Measurements from ENCODE around the gene SLC6A18. TPM values are rescaled to one million over a fixed set of nuclear protein-coding genes. Genes with fewer than 3 reads are reported as not detected.

Gene SLC6A18
- total and polyA plus RNA-seq, 10 of the 15 experiments (the other 5 are each of a cell fraction or from before 2014, with no cell fraction given), result not detected

GRCh38 chr5:1294835-1295649, 69.9 kb downstream of the SLC6A18 start, which contains the start of gene TERT:
TSS of gene TERT (minus strand) at chr5:1295068. CDS start at chr5:1294989, 79 bp downstream.
- H4K20me1 ChIP-seq (ENCODE audit: control insufficient read depth, insufficient read depth), result no peaks in the 10 kb centered on the region; the same call in 1 of the 2 replicates
- no TSS peak for BruUV-seq (replicated peaks)
- no peaks in the 10 kb centered on the region for H3K79me2 ChIP-seq (ENCODE audit: control insufficient read depth, insufficient read depth, low read length)
- no peaks in the 10 kb centered on the region; a peak in 1 of 4 replicates for H3K36me3 ChIP-seq (ENCODE audit: control insufficient read depth in 2 of 2, insufficient read depth in 2 of 2, low read length in 1 of 2)
- H3K4me3 ChIP-seq, result no peak within 1 kb of the TSS
- no peak for DNase-seq (ENCODE audit: low read depth, low spot score)
- no peaks in the 10 kb centered on the region for H3K4me1 ChIP-seq (ENCODE audit: control insufficient read depth, insufficient read depth, low read length)
- H2AFZ ChIP-seq (ENCODE audit: control insufficient read depth, low read depth, low read length), result no peak within 1 kb of the TSS
- no peak for FAIRE-seq
- WGBS (ENCODE audit: insufficient coverage, insufficient replicate concordance, low lambda C conversion rate, missing lambda C conversion rate), result 42% methylated on average over 38 of the region's 102 CpGs
- ChIA-PET SMC1A (ENCODE audit: uncharacterized antibody, unreplicated experiment) (interaction anchor here (1.4 to 3.8 kb wide), 4 partner anchors 18 to 22 kb away, joined by 8 to 18 read pairs (median 9); no protein-coding TSS in a partner anchor), CTCF (no interaction called here), RAD21 (ENCODE audit: unreplicated experiment) (interaction anchor here (1.0 to 1.5 kb wide), 3 partner anchors 15 to 86 kb away, joined by 3 to 6 read pairs (median 3); no protein-coding TSS in a partner anchor), POLR2A (interaction anchor here (0.9 to 3.0 kb wide), 6 partner anchors 18 to 190 kb away, joined by 3 to 14 read pairs (median 4); no protein-coding TSS in a partner anchor)
- H3K9ac ChIP-seq (ENCODE audit: control insufficient read depth, insufficient read depth, low read length), result no peak within 1 kb of the TSS
- intact Hi-C loops (cut with micrococcal nuclease; ENCODE audit: unreplicated experiment) (no loop called here), in situ Hi-C loops (cut with MboI) (no loop called here)
- no peaks in the 10 kb centered on the region; the same call in 2 of the 3 replicates for H3K9me3 ChIP-seq (replicated peaks; ENCODE audit: control insufficient read depth, insufficient read depth, low read length)
- no peaks in the 10 kb centered on the region; a peak in 1 of 4 replicates for H3K27me3 ChIP-seq (replicated peaks in 1 of 2; ENCODE audit: control insufficient read depth in 2 of 2, insufficient read depth in 2 of 2, low read length in 1 of 2)
- H3K4me2 ChIP-seq (ENCODE audit: control insufficient read depth, insufficient read depth), result peak within 1 kb of the TSS; percentile 55; the same call in 1 of the 2 replicates
- H3K27ac ChIP-seq (ENCODE audit: control insufficient read depth, insufficient read depth), result no peak within 1 kb of the TSS
- peak; percentile 83 for ATAC-seq
- TF ChIP-seq YBX1 (IDR thresholded peaks at IDR 0.05) (no peak), PKNOX1 (IDR thresholded peaks at IDR 0.05) (no peak), YY1 (IDR thresholded peaks at IDR 0.05; ENCODE audit: low read depth, low read length) (no peak), MTA2 (IDR thresholded peaks at IDR 0.05; ENCODE audit: low read depth) (no peak), STAT1 (conservative IDR thresholded peaks at IDR 0.05) (no peak), CBX3 (IDR thresholded peaks at IDR 0.05; ENCODE audit: borderline replicate concordance, low read depth) (no peak), ELK1 (IDR thresholded peaks at IDR 0.05; ENCODE audit: low read depth, low read length) (no peak), SREBF2 (IDR thresholded peaks at IDR 0.05; ENCODE audit: low read length) (no peak), ZSCAN29 (IDR thresholded peaks at IDR 0.05) (peak; percentile 66; the same call in 1 of the 2 replicates), HDAC2 (IDR thresholded peaks at IDR 0.05) (no peak), NFXL1 (IDR thresholded peaks at IDR 0.05; ENCODE audit: borderline replicate concordance) (no peak), BHLHE40 (IDR thresholded peaks at IDR 0.05; ENCODE audit: borderline replicate concordance in 1 of 2, low read depth in 2 of 2, low read length in 1 of 2) (peak; percentile 66 to 88; a peak in 3 of 4 replicates), CHD4 (IDR thresholded peaks at IDR 0.05) (no peak), RB1 (IDR thresholded peaks at IDR 0.05; ENCODE audit: borderline replicate concordance) (no peak; the same call in 1 of the 2 replicates), GATAD2B (conservative IDR thresholded peaks at IDR 0.05; ENCODE audit: low read depth) (0 out of 2 replicates have a peak, but pooled peaks have one; percentile 45), KDM1A (IDR thresholded peaks at IDR 0.05; ENCODE audit: borderline replicate concordance) (no peak), CUX1 (IDR thresholded peaks at IDR 0.05; ENCODE audit: insufficient replicate concordance, low read depth, low read length) (no peak)
